HCT116 (cell line): ENCODE measurements around the gene CECR2. TPM values are rescaled to one million over a fixed set of nuclear protein-coding genes. Genes with fewer than 3 reads are reported as not detected.

ENCODE experiments used
- ATAC-seq: fragments of 200-7000 bp; cut with Tn5 transposase; 2 replicates; pipeline ENCODE4 v1.9.1; 2020; ENCODE audit warnings: mild to moderate bottlenecking, moderate library complexity
- BruUV-seq: library from RNA; stranded (reverse); fragments of 400-500 nt; replicated peaks from 2 replicates; lab custom pipeline; 2021; lab: Mats Ljungman, UMichigan
- CTCF ChIA-PET: fragments of 300-600 bp; sonication (Branson Sonifier 250); formaldehyde crosslinking; loops from one replicate; lab custom pipeline; 2021; ENCODE audit warnings: antibody characterized with exemption; lab: Charles Lee
- POLR2A ChIA-PET: fragments of 300-600, 350-600 bp; sonication (Branson Sonifier 250); formaldehyde crosslinking; loops from one replicate; lab custom pipeline; 2021; ENCODE audit warnings: antibody characterized with exemption; lab: Charles Lee
- RAD21 ChIA-PET, 2 experiments: fragments of 300-600 bp; sonication (Branson Sonifier 250); formaldehyde crosslinking; loops; one replicate each; lab custom pipeline; 2023; ENCODE audit warnings: low total read pairs in 2 of 2; ENCODE audit not compliant: uncharacterized antibody in 2 of 2, unreplicated experiment in 2 of 2, low non-redundant PET in 1 of 2; lab: Charles Lee
- DNase-seq: peaks from one replicate; pipeline ENCODE4 v3.0.0-alpha.2; 2010; ENCODE audit warnings: low read depth, low spot score
- H2AFZ ChIP-seq: fragments of 200-600 bp; shearing (Covaris generic), sonication (generic); 2 replicates; pipeline ENCODE4 v1.6.1; 2017; ENCODE audit warnings: low read depth, mixed run types, mixed read lengths, antibody characterized with exemption, low read length; ENCODE audit not compliant: poor library complexity, severe bottlenecking
- H3K27ac ChIP-seq: 2 replicates; pipeline ENCODE4 v1.5.1; 2012; ENCODE audit warnings: low read depth, low read length
- H3K27me3 ChIP-seq: fragments of 200-600 bp; sonication (generic); 2 replicates; pipeline ENCODE4 v1.6.1; 2016; ENCODE audit warnings: mixed run types, low read length, mixed read lengths; ENCODE audit not compliant: insufficient read depth
- H3K36me3 ChIP-seq, 2 experiments: fragments of 200-500 bp in 1 of 2; fragments of 200-600 bp in 1 of 2; sonication (Bioruptor generic) in 1 of 2; sonication (generic) in 1 of 2; 2 replicates each; pipeline versions ENCODE4 v1.5.1 to v1.6.1; 2014 to 2016; ENCODE audit warnings: low read length in 2 of 2, inconsistent platforms in 1 of 2, mixed read lengths in 1 of 2, mixed run types in 1 of 2; ENCODE audit not compliant: insufficient read depth in 2 of 2, control insufficient read depth in 1 of 2
- H3K4me1 ChIP-seq, 2 experiments: fragments of 200-600 bp in 1 of 2; sonication (generic) in 1 of 2; 2 replicates each; pipeline versions ENCODE4 v1.5.1 to v1.6.1; 2012 to 2017; ENCODE audit warnings: low read length in 2 of 2, inconsistent platforms in 1 of 2, mild to moderate bottlenecking in 1 of 2, mixed read lengths in 1 of 2, mixed run types in 1 of 2, moderate library complexity in 1 of 2; ENCODE audit not compliant: insufficient read depth in 2 of 2, control insufficient read depth in 1 of 2
- H3K4me2 ChIP-seq: fragments of 200-600 bp; sonication (generic); 2 replicates; pipeline ENCODE4 v1.6.1; 2017; ENCODE audit warnings: mixed run types, low read length, mixed read lengths
- H3K4me3 ChIP-seq, 2 experiments: fragments of 200-600 bp in 1 of 2; sonication (generic) in 1 of 2; replicated peaks in 1 of 2; 2 replicates each; pipeline ENCODE4 v1.5.1; 2011 to 2016; ENCODE audit warnings: low read length in 2 of 2, control low read depth in 1 of 2, low read depth in 1 of 2, mild to moderate bottlenecking in 1 of 2, mixed read lengths in 1 of 2, mixed run types in 1 of 2
- H3K79me2 ChIP-seq: fragments of 200-600 bp; sonication (generic); 2 replicates; pipeline ENCODE4 v1.6.1; 2017; ENCODE audit warnings: mild to moderate bottlenecking, mixed run types, low read length, moderate library complexity, mixed read lengths; ENCODE audit not compliant: insufficient read depth
- H3K9ac ChIP-seq: fragments of 200-600 bp; sonication (generic); 2 replicates; pipeline ENCODE4 v1.6.1; 2016; ENCODE audit warnings: low read length, mixed read lengths
- H3K9me2 ChIP-seq: fragments of 200-600 bp; sonication (generic), shearing (Covaris generic); 2 replicates; pipeline ENCODE4 v1.6.1; 2017; ENCODE audit warnings: mixed run types, mild to moderate bottlenecking, moderate library complexity; ENCODE audit not compliant: insufficient read depth
- H3K9me3 ChIP-seq, 2 experiments: fragments of 200-500 bp in 1 of 2; fragments of 200-600 bp in 1 of 2; sonication (Bioruptor generic) in 1 of 2; sonication (generic) in 1 of 2; 2 replicates each; pipeline ENCODE4 v1.6.1; 2014 to 2017; ENCODE audit warnings: low read length in 2 of 2, mixed read lengths in 2 of 2, inconsistent platforms in 1 of 2, low read depth in 1 of 2, mild to moderate bottlenecking in 1 of 2, mixed run types in 1 of 2, moderate library complexity in 1 of 2; ENCODE audit not compliant: control insufficient read depth in 1 of 2, insufficient read depth in 1 of 2
- H4K20me1 ChIP-seq: fragments of 200-600 bp; sonication (generic), shearing (Covaris generic); 2 replicates; pipeline ENCODE4 v1.6.1; 2017; ENCODE audit warnings: mixed run types, mild to moderate bottlenecking, moderate library complexity; ENCODE audit not compliant: insufficient read depth
- CEBPB ChIP-seq: IDR thresholded peaks from 2 replicates; pipeline ENCODE4 v1.6.1; 2012; ENCODE audit warnings: low read depth
- CTCF ChIP-seq, 3 experiments: fragments of 200-600 bp in 1 of 3; sonication (generic) in 1 of 3; IDR thresholded peaks in 2 of 3; conservative IDR thresholded peaks in 1 of 3; 2 replicates each; pipeline ENCODE4 v1.5.1; 2012 to 2017; ENCODE audit warnings: low read depth in 2 of 3, low read length in 2 of 3, antibody characterized with exemption in 1 of 3, borderline replicate concordance in 1 of 3, control low read depth in 1 of 3, mild to moderate bottlenecking in 1 of 3, mixed read lengths in 1 of 3, mixed run types in 1 of 3, moderate library complexity in 1 of 3; ENCODE audit not compliant: insufficient read depth in 1 of 3
- ELF1 ChIP-seq: IDR thresholded peaks from 2 replicates; pipeline ENCODE4 v1.6.1; 2012; ENCODE audit warnings: low read depth, borderline replicate concordance
- EZH2phosphoT487 ChIP-seq: fragments of 200-600 bp; IDR thresholded peaks from 2 replicates; pipeline ENCODE4 v1.6.1; 2018; ENCODE audit warnings: antibody characterized with exemption, borderline replicate concordance
- JUND ChIP-seq: IDR thresholded peaks from 2 replicates; pipeline ENCODE4 v1.6.1; 2012
- MAX ChIP-seq: IDR thresholded peaks from 2 replicates; pipeline ENCODE4 v1.6.1; 2012
- POLR2AphosphoS5 ChIP-seq: IDR thresholded peaks from 2 replicates; pipeline ENCODE4 v1.6.1; 2011; ENCODE audit warnings: mild to moderate bottlenecking, low read depth, low read length, moderate library complexity
- RAD21 ChIP-seq: IDR thresholded peaks from 2 replicates; pipeline ENCODE4 v1.6.1; 2012; ENCODE audit warnings: low read depth, mild to moderate bottlenecking
- SIN3A ChIP-seq: IDR thresholded peaks from 2 replicates; pipeline ENCODE4 v1.6.1; 2012; ENCODE audit warnings: low read depth
- SP1 ChIP-seq: IDR thresholded peaks from 2 replicates; pipeline ENCODE4 v1.6.1; 2012; ENCODE audit warnings: low read depth
- SRF ChIP-seq: IDR thresholded peaks from 2 replicates; pipeline ENCODE4 v1.6.1; 2012; ENCODE audit warnings: low read depth
- ZBTB33 ChIP-seq: IDR thresholded peaks from 2 replicates; pipeline ENCODE4 v1.6.1; 2011; ENCODE audit warnings: mild to moderate bottlenecking, low read length, moderate library complexity; ENCODE audit not compliant: insufficient replicate concordance; ENCODE audit errors: extremely low read depth
- ZNF274 ChIP-seq: fragments of 200-500 bp; sonication (Bioruptor generic); IDR thresholded peaks from 2 replicates; pipeline ENCODE4 v1.6.1; 2014; ENCODE audit warnings: mild to moderate bottlenecking, low read depth, low read length, inconsistent platforms
- intact Hi-C: fragments of 100-400 bp; cut with micrococcal nuclease; formaldehyde crosslinking; loops from 2 replicates; pipeline ENCODE4 v1.10.0; 2022
- total RNA-seq: library from RNA; stranded (reverse); gene quantifications from one replicate; pipeline ENCODE4 v1.2.1, GENCODE V29; 2021; ENCODE audit not compliant: unreplicated experiment

CECR2 gene
- total RNA-seq, 1 experiment from 2014 or later = 6.0 TPM

- intact Hi-C loops = loop anchor here (5.0 kb wide), 1 partner anchor 195 kb away; no protein-coding TSS in a partner anchor
- CTCF ChIA-PET = interaction anchor here (0.9 to 1.9 kb wide), 2 partner anchors 135 to 195 kb away, joined by 5 to 7 read pairs; no protein-coding TSS in a partner anchor
- peaks cover 21 to 26% of the 10 kb centered on the region in 2 experiments; a peak in 3 of 4 replicates for H3K4me1 ChIP-seq
These were observed 2.4 kb upstream of the CECR2 start for GRCh38 chr22:17366830-17367229.

More at GRCh38 chr22:17366830-17367229, 2.4 kb upstream of the CECR2 start:
- DNase-seq = peak; percentile 18
- Histone ChIP-seq H3K4me2 (peak overlapping the region; percentile 71), H3K36me3 (no peaks in the 10 kb centered on the region), H3K9ac (no peak overlapping the region), H2AFZ (no peak overlapping the region), H3K79me2 (no peaks in the 10 kb centered on the region), H3K4me3 (peak overlapping the region; percentile 5 to 23; a peak in 2 of 4 replicates), H3K9me3 (no peaks in the 10 kb centered on the region), H3K27me3 (no peaks in the 10 kb centered on the region), H3K27ac (no peak overlapping the region), H3K9me2 (no peaks in the 10 kb centered on the region), H4K20me1 (no peaks in the 10 kb centered on the region)
- ChIA-PET POLR2A (interaction anchor here (1.2 kb wide), 1 partner anchor 21 kb away, joined by 3 read pairs; no protein-coding TSS in a partner anchor), RAD21 (no interaction called here)
- BruUV-seq = no TSS peak
- TF ChIP-seq POLR2AphosphoS5 (0 out of 2 replicates have a peak, but pooled peaks have one; percentile 20), ZNF274 (no peak), RAD21 (0 out of 2 replicates have a peak, but pooled peaks have one; percentile 25), CEBPB (no peak), MAX (no peak), ELF1 (no peak), CTCF (IDR thresholded peaks at IDR 0.05 in 2 of 3, conservative IDR thresholded peaks at IDR 0.05 in 1 of 3; ENCODE audit: borderline replicate concordance in 1 of 3, insufficient read depth in 1 of 3, low read depth in 2 of 3, low read length in 2 of 3) (peak in 2 of 3 experiments; percentile 46 to 54; a peak in 4 of 6 replicates), SIN3A (no peak), JUND (no peak), SRF (no peak), EZH2phosphoT487 (no peak), SP1 (no peak), ZBTB33 (no peak)
- ATAC-seq = peak; percentile 65
